Neural crest cell (in vitro differentiated cells): ENCODE measurements around the gene RNF5. TPM values are rescaled to one million over a fixed set of nuclear protein-coding genes. Genes with fewer than 3 reads are reported as not detected.

ENCODE experiments used
- DNase-seq: peaks from one replicate; pipeline ENCODE4 v3.0.0; 2021; ENCODE audit warnings: low read depth, mixed read lengths, low spot score
- H3K27ac Mint-ChIP-seq: one replicate; pipeline ENCODE4 v1.8.0; 2021; ENCODE audit warnings: mild to moderate bottlenecking, mixed read lengths; ENCODE audit not compliant: unreplicated experiment
- H3K27me3 Mint-ChIP-seq: 2 replicates; pipeline ENCODE4 v1.8.0; 2021; ENCODE audit warnings: low read depth, mild to moderate bottlenecking, mixed read lengths
- H3K36me3 Mint-ChIP-seq: 2 replicates; pipeline ENCODE4 v1.8.0; 2021; ENCODE audit warnings: low read depth, mild to moderate bottlenecking, mixed read lengths
- H3K4me1 Mint-ChIP-seq: 2 replicates; pipeline ENCODE4 v1.8.0; 2021; ENCODE audit warnings: mixed read lengths
- H3K4me3 Mint-ChIP-seq: one replicate; pipeline ENCODE4 v1.8.0; 2021; ENCODE audit warnings: mild to moderate bottlenecking, mixed read lengths
- H3K9me3 Mint-ChIP-seq: 2 replicates; pipeline ENCODE4 v1.8.0; 2021; ENCODE audit warnings: mixed read lengths
- CTCF ChIP-seq: fragments of 200-600 bp; sonication (generic); conservative IDR thresholded peaks from 2 replicates; pipeline ENCODE4 v1.5.0; 2021; ENCODE audit warnings: antibody characterized with exemption, mild to moderate bottlenecking
- total RNA-seq: library from RNA; stranded (reverse); gene quantifications from 2 replicates; pipeline ENCODE4 v1.2.1, GENCODE V29; 2021

The RNF5 gene
- total RNA-seq, 1 donor from 2014 or later = 60.2 TPM

DNA sequence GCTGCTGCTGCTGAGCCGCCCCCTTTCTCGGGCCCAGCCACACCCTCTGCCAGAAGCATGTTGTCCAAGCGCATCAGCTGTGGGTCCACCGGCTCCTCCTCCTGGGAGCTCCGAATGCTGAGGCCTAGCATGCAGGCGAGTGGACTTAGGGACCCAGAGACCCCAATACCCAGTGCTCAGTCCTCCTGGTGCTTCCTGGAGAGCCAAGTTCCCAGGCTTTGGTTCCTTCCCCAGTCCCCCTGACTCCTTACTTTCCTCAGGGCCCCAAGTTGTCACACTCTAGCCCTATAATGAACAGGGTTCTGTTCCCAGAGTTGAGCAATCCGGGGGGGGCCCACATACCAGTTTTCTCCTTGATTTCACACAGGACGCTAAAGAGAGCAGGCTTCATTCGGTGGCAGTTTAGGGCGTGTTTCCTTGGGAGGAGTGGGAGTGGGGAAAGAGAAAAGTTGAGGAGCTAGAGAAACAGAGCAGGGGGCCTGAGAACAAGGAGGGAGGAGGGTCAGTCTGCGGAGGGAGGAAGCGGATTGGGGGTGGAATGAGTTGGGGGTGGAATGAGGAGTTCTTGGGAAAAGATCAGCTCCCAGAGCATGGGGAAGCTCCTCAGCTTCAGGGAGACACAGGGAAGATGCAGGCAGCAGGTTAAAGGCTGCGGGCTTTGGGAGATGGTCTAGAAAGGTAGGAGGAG, 10.3 kb downstream of the RNF5 start:
- peaks cover 61% of the 10 kb centered on the region for H3K4me1 Mint-ChIP-seq
- DNase-seq = no peak
- H3K27ac Mint-ChIP-seq = peak overlapping the region; percentile 97
- H3K4me3 Mint-ChIP-seq = peak overlapping the region; percentile 92
- H3K36me3 Mint-ChIP-seq = peaks cover 11% of the 10 kb centered on the region
- H3K27me3 Mint-ChIP-seq = no peaks in the 10 kb centered on the region
- TF ChIP-seq CTCF = no peak
- H3K9me3 Mint-ChIP-seq = no peaks in the 10 kb centered on the region

DNA sequence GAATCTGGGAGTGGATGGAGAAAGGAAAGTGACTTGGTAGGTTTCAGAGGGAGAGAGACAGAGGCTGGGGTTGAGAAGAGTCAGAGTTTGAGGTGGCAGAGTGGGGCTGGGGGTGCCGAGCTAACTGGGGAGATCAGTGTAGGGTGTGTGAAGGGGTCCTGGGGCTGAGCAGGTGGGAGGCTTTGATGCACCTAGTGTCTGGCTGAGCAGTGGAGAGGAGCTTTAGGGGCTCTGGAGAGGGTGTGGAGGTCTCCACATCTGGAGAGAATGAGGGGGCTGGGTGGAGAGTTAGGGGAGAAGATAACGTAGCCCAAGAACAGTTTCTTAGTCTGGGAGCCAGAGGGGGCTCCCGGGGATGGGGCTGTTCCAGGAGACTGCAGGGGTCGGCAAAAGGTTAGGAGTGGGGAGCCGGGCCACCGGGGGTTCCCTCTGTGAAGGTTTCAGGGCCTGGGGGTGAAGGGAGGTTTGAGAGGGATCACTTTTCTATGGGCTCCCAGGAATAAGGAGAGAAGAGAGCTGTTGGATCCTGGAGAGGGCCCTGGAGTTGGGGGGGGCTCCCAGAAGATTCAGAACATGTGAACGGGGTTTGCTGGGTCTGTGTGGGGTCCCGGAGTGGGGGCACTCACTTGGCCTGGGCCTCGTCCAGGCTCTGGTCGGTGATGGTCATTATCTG, 11.0 kb downstream of the RNF5 start:
- H3K4me3 Mint-ChIP-seq = peak overlapping the region; percentile 92
- H3K4me1 Mint-ChIP-seq = peaks cover 67% of the 10 kb centered on the region
- TF ChIP-seq CTCF = no peak
- H3K36me3 Mint-ChIP-seq = peaks cover 11% of the 10 kb centered on the region
- H3K27ac Mint-ChIP-seq = peak overlapping the region; percentile 97
- no peaks in the 10 kb centered on the region for H3K9me3 Mint-ChIP-seq
- H3K27me3 Mint-ChIP-seq = no peaks in the 10 kb centered on the region
- DNase-seq = no peak

GRCh38 chr6:32189742-32190053, 11.5 kb downstream of the RNF5 start:
- peaks cover 11% of the 10 kb centered on the region for H3K36me3 Mint-ChIP-seq
- DNase-seq = no peak
- peaks cover 71% of the 10 kb centered on the region for H3K4me1 Mint-ChIP-seq
- H3K27me3 Mint-ChIP-seq = no peaks in the 10 kb centered on the region
- no peak for TF ChIP-seq CTCF
- H3K4me3 Mint-ChIP-seq = peak overlapping the region; percentile 92
- H3K27ac Mint-ChIP-seq = peak overlapping the region; percentile 97
- H3K9me3 Mint-ChIP-seq = no peaks in the 10 kb centered on the region

DNA sequence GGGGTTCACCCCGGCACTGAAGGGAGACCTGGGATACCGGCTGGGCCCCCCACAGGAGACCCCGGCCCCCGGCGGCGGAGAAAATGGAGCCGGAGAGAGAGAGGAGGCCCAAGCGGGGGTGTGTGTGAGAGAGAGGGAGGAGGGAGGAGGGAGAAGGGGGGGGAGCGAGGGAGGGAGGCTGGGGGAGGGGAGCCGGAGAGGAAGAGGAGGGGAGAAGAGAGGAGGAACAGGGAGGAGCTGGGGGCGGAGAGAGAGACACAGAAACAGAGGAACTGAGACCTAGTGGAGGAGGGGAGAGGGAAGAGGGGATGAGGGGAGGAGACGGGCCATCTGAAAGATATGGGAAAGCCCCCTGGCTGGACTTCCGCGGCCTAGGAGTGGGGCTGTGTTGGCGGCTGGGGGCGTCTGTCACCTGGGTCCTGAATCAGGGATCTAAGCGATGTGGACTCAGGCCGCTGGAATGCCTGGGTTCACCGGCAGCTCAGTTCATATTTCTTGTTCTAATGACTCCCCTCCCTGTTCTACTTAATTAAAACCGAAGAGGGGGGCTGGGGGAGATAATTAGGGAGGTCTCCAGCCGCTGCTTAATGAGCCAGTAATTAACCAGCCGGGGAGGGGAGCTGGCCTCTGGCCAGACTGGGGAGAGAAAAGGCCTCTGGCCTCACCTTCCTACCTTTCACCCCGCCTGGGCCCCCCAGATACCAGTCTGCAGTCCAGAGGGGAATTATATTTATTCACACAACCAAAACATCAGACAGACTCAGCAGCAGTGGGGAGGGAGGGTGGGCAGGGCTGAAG, 12.0 kb downstream of the RNF5 start, which contains the start of gene PBX2:
Gene PBX2 (minus strand): TSS at position 149 of the 798 bp plus-strand sequence. CDS start 287 bp downstream, outside the sequence.
- peak; percentile 67 for DNase-seq
- H3K4me1 Mint-ChIP-seq = peaks cover 77% of the 10 kb centered on the region

More for the DNA sequence above, 12.0 kb downstream of the RNF5 start, which contains the start of gene PBX2:
- peaks cover 11% of the 10 kb centered on the region for H3K36me3 Mint-ChIP-seq
- no peaks in the 10 kb centered on the region for H3K9me3 Mint-ChIP-seq
- H3K4me3 Mint-ChIP-seq = peak within 1 kb of the TSS; percentile 92
- H3K27ac Mint-ChIP-seq = peak within 1 kb of the TSS; percentile 97
- TF ChIP-seq CTCF = no peak
- no peaks in the 10 kb centered on the region for H3K27me3 Mint-ChIP-seq
